Activated naive CD4-positive, alpha-beta T cell treated with Interleukin-2 at 50 U/mL for 16 hours (primary cell): Measurements from ENCODE around the gene STXBP5.
"Not testable (repeated sequence)": the region's sequence is repeated elsewhere in the genome, so short reads cannot be mapped to it uniquely, and the experiment has no call there.

ENCODE experiments used
- DNase-seq: peaks from one replicate; pipeline ENCODE4 v3.0.0-alpha.2; 2020

STXBP5 gene

DNA sequence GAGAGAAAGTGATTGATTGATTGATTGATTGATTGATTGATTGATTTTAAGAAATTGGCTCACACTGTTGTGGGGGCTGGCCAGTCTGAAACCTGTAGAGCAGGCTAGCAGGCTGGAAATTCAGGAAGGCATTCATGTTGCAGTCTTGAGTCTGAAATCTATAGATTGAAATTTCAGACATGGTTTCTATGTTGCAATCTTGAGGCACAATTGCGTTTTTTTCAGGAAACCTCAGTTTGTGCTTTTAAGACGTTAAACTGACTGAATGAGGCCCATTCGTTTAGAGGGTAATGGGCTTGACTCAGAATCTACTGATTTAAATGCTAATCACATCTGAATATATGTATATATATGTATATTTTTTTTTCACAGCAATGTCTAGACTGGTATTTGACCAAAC is 106.3 kb downstream of the STXBP5 start:
- DNase-seq: no peak

DNA sequence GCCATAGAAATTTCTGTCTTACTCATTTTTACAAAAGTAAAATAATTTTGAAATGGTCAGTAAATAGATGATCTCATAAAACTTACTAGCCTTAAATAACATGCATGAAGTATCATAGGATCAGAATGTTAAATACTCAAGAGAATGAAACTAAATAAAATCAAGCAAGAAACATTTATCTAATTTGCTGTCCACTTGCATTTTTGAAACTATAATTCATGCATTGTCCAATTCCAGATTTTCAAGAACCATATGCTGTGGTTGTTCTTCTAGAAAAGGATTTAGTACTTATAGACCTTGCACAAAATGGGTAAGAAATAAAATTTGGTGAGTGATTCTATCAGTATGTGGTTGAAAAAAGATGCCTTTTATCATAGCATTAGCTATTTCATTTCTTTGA is 107.0 kb downstream of the STXBP5 start:
- no peak for DNase-seq

DNA sequence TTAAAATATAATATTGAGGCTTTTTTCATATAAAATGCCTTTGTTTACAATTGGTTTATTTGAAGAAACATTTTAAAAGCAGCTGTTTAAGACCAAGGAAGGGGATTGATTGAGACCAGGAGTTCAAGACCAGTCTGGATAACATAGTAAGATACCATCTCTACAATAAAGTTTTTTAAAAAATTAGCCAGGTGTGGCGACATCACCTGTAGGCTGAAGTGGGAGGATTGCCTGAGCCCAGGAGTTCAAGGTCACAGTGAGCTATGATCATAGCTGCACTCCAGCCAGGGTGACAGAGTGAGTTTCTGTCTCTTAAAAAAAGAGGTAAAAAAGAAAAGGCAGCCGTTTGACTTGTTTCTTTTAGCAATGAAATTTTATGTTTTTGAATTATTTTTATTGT is 117.0 kb downstream of the STXBP5 start:
- DNase-seq: no peak

DNA sequence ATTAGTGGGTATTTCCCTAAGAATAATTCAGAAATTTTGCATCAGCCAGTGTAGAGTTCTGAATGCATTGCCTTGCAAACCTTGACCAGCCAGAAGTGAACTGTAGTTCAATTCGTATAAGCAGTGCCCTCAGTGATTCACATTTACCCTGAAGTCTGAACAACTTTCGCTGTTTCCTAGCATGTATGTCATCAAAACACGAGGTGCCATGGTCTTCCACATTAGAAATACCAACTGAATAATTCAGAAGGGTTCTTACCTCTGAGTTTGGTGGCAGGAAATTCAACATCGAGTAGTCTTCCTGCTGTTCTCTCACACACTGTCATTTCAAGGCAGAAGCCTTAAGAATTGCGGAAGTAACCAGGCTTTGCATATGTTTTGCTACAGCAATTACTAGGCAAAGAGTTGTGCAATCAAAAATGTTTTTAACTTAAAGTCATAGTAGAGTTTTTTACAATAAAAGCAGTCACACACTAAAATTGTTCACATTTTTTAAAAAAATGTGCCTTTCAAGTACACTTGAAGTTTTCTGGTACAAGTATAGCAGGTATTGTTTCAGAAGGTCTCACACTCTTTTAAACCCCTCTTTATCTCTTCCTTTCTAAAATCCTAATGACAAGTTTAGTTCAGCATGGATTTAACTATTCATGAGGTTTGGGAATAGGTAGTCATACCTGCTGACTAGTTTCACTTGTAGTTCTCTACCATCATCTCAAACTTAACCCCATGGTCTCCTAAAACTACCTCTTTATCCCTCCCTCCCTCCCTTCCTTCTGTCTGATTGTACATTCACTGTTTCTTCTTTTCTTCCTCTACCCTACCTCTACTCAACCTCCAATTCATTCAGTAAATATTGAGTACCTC is 118.3 kb downstream of the STXBP5 start:
- DNase-seq: no peak

DNA sequence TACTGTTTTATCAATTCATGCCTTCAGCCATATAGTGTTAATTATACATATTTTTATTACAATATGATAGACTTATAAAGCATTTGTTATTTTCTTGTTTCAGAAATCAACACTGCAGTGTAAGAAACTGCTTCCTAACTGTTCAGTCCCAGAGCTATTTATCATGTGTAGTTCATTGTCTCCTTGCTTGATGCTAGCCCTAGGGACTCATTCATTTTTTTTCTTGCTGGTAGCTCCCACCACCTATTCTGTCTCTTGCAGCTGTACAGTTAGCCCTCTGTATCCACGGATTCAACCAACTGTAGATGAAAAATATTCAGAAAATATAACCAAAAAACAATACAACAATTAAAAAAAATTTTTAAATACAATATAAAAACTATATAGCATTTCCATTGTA is 121.3 kb downstream of the STXBP5 start:
- DNase-seq: no peak

DNA sequence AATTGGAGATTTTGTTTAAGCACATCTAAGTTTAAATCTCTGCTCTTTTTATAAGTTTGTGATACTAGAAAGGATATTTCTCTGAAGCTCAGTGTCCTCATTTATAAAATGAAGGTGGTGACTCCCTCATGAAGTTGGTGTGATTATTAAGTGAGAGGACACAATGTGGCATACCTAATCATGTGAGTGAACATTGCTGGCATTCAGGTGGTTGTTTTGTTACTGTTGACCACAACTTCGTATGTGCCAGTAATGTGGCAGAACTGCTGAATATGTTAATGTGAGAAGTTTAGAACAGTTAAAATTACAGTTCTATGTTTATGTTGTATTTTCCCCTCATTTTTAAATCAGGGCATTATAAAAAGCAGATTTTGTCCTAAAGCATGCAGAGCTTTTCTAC is 127.2 kb downstream of the STXBP5 start:
- DNase-seq: no peak

DNA sequence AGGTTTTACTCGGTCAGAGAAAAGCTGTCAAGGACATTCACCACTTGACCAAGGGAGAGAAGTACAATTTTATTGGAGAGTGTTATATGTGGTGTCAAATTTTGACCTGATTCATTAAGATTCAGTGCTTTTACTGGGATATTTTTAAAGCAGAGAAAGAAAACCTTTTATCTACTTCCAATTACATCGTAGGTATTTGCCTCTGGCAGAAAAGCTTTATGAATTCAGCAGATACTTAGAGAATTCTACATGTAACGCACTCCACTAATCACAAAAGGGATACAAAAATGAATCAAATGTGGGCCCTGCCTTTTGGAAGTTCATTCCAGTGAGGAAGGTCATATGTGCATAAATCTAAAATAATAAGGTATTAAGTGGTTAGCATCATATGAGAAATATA is 133.7 kb downstream of the STXBP5 start:
- DNase-seq: no peak

DNA sequence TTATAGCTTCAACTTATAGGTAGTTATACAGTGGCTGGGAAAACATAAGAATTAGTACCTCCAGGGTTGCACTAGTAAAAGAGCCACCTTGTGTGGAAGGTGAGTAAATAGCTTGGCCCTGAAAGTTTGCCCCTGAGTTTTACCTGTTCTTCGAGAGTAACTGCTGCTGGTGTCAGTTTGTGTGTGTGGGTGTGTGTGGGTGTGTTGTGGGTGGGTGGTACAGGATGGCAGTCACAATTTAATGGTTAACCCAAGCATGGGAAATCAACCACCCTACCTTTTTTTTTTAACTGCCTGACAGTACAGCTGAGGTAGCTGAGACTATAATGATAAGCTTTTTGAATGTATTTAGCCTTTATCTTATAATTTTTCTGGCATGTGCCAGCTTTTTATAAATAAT is 137.3 kb downstream of the STXBP5 start:
- DNase-seq: no peak

DNA sequence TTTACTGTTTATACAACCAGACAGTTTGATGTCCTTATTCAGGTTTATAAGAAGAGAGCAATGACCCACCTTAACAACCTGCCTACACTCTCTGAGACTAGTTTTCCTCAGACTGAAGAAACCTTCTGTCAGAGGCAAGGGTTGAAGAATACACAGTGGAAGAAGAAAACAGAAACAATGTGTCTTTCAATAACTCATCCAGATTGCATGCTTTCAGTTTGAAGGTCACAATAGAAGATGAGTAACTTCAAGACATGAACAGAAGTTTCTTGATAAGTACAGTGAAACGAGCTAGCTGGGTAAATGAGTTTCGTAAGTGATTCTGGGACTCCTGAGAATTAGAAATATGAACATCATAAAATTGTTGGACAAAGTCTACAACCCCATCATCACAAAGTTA is 141.7 kb downstream of the STXBP5 start:
- DNase-seq: no peak

DNA sequence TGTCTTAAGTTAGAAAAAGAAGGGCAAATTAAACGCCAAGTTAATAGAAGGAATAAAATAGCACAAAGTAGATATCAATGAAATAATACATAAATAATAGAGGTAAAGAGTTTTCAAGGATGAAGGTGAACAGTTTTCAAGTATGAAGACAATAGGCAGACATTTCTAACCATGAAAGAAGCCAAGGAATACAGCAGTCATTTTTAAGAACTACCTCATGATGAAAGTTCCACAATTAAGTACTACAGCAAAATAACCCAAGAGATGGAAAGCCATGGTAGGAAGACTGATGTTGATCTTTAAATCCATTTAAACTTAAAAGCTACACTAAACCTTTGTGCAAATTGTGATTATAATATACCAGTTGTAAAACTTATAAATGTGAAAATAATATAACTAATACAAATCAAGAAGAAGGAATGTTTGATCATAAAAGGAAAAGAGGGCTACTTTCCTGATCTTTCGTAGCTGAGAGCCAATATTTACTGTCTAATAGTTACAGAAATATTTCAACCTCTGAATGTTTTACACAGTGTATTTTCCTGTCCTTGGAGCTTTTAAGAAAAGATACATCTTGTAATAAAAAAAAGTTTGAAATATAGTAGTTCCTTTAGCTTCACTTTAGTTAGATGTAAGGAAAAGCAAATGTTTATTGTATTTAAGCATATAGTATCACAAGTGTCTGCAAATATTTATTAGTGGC is 143.1 kb downstream of the STXBP5 start:
- DNase-seq: no peak

DNA sequence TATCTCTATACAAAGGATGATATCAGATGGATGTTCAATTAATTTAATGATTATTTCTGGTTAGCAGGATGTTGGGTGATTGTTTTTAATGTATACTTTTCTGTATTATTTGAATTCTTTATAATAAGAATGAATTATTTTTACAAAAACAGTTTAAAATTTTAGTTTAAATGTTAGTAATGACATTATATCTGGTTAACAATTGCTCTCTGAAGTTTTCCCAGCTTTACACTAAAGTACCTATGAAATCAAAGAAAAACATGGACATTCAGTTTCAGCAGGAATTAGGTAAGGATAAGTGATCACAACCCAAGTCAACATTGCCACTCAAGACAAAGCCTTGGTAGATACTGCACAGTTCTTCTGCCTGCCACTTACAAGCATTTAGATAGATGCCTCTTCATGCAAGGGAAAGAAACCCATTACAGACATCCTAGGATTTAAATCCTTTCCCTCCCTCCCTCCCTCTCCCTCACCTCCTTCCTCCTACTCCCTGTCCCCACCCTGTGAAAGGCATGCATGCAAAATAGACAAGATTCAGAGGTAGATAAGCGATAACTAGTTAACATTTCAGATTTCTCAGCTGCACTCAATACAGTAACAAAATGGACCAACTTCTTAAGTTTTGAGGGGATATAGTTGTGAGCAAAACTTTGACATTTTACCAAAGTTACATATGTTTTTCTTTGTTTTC is 143.8 kb downstream of the STXBP5 start:
- DNase-seq: no peak

DNA sequence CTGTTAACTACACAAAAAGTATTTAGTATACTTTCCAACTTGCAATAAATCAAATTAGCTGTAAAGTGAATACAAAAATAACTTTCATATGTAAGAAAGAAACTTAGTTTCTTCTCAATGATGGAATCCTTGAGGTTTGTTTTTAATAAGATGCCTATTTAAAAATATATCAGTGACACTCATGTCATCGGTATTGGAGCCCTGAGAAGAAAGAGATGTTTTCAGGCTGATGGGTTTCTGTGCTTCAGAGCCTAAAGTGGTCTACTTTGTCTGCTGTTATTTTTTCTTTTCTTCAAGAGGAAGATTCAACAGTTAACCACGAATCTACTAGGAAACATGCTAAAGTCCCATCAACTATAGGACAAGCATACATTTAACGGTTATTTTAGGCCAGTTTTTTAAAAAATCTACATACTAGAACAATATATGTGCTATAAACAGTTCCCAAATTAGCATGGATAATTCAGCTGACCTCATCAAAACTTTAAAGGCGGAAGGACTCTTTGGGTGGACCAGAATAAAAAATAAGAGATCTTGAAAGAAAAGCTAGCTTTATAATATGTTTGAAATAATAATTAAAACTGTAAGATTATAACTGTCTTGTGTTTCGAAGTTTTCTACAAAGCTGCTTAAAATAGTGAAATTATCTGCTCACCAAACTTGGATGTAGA is 157.2 kb downstream of the STXBP5 start:
- DNase-seq: no peak

DNA sequence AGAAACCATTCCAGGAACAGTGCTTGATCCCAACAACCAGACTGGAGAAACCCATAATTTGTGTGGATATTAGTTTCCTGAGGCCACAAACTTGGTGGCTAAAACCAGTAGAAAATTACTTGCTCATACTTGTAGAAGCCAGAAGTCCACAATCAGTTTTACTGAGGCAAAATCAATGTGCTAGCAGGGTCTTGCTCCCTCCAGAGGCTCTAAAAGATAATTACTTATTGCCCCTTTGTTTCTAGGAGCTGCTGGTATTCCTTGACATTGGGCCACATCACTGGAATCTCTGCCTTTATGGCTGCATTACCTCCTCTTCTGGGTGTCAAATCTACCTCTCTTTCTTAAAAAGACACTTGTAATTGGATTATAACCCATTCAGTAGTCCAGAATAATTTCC is 162.1 kb downstream of the STXBP5 start:
- DNase-seq: no peak

DNA sequence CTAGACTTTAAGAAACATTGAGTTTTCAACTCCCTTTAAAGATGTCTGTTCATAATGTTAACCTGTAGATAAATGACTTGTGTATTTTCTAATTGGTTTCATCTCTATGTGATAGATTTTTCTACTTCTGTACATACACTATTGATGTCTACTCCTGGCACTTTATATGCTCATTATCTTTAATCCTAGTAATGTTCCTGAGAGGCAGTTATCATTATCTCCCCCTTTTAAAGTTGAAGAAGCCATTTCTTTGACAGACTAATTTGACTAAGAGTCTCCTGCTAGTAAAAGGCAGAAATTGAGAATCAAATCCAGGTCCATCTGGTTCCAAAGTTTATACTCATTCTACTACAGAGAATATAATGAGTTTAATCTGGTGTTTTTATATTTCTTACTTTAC is 167.1 kb downstream of the STXBP5 start:
- DNase-seq: no peak

DNA sequence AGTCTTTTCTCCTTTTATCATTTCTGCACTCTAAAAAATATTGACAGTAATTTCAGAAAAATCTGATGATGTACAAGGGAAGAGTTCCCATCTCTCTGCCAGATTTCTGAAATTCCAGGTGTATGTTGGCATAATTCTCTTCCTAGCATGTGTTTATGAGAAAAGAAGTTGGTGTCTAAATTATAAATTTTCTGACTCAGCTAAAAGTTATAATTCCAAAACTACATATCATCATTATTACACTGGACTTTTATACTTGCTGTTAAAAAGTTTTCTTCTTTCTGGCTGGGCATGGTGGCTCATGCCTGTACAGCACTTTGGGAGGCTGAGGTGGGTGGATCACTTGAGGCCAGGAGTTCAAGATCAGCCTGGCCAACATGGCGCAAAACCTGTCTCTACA is 168.6 kb downstream of the STXBP5 start:
- DNase-seq: no peak

DNA sequence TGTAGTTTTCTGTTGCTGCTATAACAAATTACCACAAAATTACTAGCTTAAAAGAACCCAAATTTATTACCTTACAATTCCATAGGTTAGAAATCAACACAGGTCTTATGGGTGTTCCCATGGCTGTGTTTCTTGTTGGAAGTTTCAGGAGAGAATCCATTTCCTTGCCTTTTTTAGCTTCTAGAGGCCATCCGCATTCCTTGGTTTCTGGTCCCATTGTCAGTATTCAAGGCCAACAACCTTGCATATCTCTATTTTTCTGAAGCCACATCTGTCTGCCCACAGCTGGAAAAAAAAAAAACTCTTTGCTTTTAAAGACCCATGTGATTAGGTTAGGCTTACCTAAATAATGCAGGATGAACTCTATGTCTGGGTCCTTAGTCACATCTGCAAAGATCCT is 174.6 kb downstream of the STXBP5 start:
- no peak for DNase-seq

DNA sequence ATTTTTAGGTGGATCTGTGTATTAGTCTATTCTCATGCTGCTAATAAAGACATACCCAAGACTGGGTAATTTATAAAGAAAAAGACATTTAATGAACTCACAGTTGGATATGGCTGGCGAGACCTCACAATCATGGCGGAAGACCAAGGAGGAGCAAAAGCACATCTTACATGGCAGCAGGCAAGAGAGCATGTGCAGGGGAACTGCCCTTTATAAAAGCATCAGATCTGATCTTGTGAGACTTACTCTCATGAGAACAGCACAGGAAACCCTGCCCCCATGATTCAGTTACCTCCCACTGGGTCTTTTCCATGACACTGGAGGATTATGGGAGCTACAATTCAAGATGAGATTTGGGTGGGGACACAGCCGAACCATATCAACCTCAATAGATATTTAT is 176.6 kb downstream of the STXBP5 start:
- DNase-seq: not testable (repeated sequence)

DNA sequence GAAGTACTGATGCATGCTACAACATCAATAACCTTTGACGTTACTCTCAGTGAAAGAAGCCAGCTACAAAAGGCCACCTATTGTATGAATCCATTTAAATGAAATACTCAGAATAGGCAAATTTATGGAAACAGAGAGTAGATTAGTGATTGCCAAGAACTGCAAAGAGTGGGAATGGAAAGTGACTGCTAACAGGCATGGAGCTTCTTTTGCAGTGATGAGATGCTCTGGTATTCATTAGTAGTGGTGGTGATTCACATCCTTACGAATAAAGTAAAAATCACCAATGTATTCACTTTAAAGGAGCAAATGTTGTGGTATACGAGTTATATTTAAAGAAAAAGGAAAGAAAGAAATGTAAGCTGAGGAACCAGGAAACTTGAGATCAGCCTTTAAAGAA is 177.5 kb downstream of the STXBP5 start:
- no peak for DNase-seq

DNA sequence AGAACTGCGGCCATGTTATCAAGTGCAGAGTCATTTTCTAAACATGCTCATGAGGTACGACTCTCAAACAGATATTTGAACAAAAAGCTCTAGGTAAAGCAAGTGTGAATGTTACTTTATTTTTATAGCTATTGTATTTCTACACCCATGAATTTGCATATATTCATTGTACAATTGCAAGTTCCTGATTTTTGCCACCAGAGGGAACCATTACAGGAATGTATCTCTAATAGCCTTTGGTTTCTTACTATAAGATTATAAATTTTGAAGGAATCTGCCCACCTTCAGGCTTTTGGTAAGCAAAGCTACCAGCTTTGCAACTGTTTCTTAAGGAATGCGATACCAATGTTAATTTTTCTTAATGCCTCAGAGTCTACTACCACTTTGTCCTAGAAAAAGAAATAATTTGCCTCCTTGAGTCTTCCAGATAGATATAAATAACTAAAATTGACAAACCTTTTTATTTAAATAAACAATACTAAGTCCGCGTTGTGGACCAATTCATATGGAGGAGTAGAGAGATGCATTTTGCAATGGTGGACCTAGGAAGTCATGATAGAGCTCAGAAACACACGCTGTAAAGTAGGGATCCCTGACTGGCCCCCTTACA is 178.8 kb downstream of the STXBP5 start:
- no peak for DNase-seq

DNA sequence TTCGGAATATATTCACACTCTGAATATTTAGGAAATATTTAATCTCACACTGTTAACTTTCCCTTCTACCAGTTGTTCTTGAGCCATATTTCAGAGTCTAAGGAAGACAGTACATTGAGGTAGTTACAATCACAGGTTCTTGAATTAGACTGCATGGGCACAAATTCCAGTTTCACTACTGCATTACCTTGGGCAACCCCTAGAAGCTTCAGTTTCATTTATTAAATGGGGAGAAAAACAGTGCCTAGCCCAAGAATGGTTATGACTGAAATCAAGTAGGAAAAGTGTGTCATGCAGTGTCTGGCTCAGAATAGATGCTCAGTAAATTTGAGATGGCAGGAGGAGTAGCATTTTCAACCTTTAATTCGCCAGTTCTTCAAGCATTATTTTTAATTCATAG is 179.8 kb downstream of the STXBP5 start:
- no peak for DNase-seq

DNA sequence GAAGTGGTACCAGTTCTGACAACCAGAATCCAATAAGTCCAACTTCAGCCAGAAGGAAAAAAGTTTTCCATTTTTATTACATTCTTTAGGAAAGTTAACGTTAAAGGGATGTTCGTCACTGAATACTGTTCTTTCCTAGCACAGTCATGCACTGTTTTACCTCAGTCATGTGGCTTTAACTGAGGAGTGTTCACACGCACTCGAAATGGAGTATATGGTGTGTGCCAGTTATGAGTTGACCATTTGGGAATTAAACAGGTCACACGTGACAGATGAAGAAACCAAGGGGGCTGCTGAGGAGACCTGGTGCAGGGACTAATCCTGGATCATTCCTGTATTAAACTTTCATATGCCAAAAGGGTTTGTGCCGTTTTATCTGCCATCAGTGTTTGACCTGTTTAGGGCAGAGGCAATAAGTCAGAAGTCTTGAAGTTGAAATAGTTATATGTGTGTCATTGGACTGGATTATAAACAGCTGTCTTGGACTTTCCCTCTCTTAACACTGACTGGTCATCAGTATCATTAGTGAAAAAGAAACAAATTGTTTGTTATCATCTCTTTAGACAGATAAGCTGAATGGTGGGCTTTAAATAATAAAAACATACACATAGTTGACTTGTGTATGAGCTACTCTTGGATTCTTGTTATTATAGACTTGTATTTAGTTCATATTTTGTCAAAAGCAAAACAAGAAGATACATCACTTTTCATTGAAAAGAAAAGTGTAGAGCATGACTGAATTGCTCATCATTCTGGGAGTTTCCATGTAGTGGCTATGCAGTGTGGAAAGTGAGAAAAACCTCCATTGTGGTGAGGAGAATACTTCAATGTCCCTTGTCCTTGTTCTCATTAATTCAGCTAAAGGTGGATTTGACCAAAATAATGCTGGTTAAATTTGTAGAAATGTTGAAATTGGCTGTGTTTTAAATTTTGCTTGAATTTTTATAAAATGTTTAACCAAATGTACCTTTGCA is 180.8 kb downstream of the STXBP5 start:
- no peak for DNase-seq

DNA sequence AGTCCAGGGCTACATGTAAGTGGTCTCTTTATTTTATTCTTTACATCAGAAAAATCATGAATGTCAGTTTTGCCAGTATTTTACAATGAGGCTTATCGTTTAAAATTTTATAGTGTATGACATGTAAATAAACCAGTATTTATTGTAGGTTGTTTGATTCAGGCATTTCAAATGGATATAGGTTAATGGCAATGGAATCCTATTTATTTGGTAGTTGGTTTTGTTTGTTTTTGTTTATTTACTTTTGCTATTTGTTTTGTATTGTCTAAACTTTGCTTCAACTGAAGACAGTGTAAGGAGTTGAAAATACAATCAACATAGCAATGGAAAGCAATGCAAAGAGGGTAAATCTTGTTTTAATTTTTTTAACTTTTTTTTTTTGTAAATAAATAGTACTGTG is 185.2 kb downstream of the STXBP5 start:
- DNase-seq: no peak
